H1 (cell line): Measurements from ENCODE around the gene ARHGAP35. TPM values are rescaled to one million over a fixed set of nuclear protein-coding genes. Genes with fewer than 3 reads are reported as not detected.

Experiments used
- CTCF ChIA-PET: fragments of 300-600 bp; sonication (Branson Sonifier 250); formaldehyde crosslinking; loops from one replicate; lab custom pipeline; 2021; ENCODE audit not compliant: partially characterized antibody; lab: Charles Lee
- POLR2A ChIA-PET: fragments of 300-600 bp; sonication (Branson Sonifier 250); formaldehyde crosslinking; loops from one replicate; lab custom pipeline; 2021; ENCODE audit warnings: inconsistent platforms; ENCODE audit not compliant: partially characterized antibody; lab: Charles Lee
- DNase-seq, 2 experiments: peaks; one replicate each; pipeline versions ENCODE4 v3.0.0 to v3.0.0-alpha.2; 2010 to 2022; ENCODE audit warnings: low spot score in 2 of 2, low read depth in 1 of 2, mixed read lengths in 1 of 2
- FAIRE-seq: peaks from 2 replicates; lab custom pipeline; 2011; peaks lifted over from hg19 to GRCh38; lab: Jason Lieb, UNC
- H2AFZ ChIP-seq: 2 replicates; pipeline ENCODE4 v1.8.1; 2012; ENCODE audit warnings: low read length, inconsistent platforms
- H2AK5ac ChIP-seq: 2 replicates; pipeline ENCODE4 v1.6.1; 2013; ENCODE audit warnings: low read depth, low read length
- H2BK120ac ChIP-seq: replicated peaks from 2 replicates; pipeline ENCODE3; 2013; ENCODE audit warnings: low read depth, low read length, inconsistent platforms
- H2BK12ac ChIP-seq: 2 replicates; pipeline ENCODE4 v1.6.1; 2013; ENCODE audit warnings: low read depth, low read length
- H2BK15ac ChIP-seq: 2 replicates; pipeline ENCODE4 v1.6.1; 2013; ENCODE audit warnings: low read length
- H2BK20ac ChIP-seq: 2 replicates; pipeline ENCODE4 v1.6.1; 2013; ENCODE audit warnings: low read length
- H2BK5ac ChIP-seq: 2 replicates; pipeline ENCODE4 v1.6.1; 2013; ENCODE audit warnings: low read depth, low read length
- H3K14ac ChIP-seq: 2 replicates; pipeline ENCODE4 v1.6.1; 2013; ENCODE audit warnings: inconsistent platforms; ENCODE audit not compliant: insufficient read length
- H3K18ac ChIP-seq: 2 replicates; pipeline ENCODE4 v1.6.1; 2013; ENCODE audit warnings: low read length; ENCODE audit errors: extremely low read depth
- H3K23ac ChIP-seq: 2 replicates; pipeline ENCODE4 v1.6.1; 2013; ENCODE audit warnings: inconsistent platforms; ENCODE audit not compliant: insufficient read length
- H3K23me2 ChIP-seq: 2 replicates; pipeline ENCODE4 v1.6.1; 2013; ENCODE audit warnings: low read depth, low read length
- H3K27ac ChIP-seq: 2 replicates; pipeline ENCODE4 v1.6.1; 2011; ENCODE audit warnings: low read depth, low read length, inconsistent platforms
- H3K27me3 ChIP-seq, 4 experiments: replicated peaks in 1 of 4; 1 replicate in 1 of 4; 2 replicates in 3 of 4; pipeline versions ENCODE4 v1.6.1 to v1.8.1; 2011 to 2013; ENCODE audit warnings: low read length in 3 of 4, mild to moderate bottlenecking in 3 of 4, inconsistent platforms in 2 of 4, mixed read lengths in 2 of 4, moderate library complexity in 1 of 4; ENCODE audit not compliant: control insufficient read depth in 3 of 4, insufficient read depth in 3 of 4; ENCODE audit errors: extremely low read depth in 1 of 4
- H3K36me3 ChIP-seq, 4 experiments: 2 replicates each; pipeline versions ENCODE4 v1.6.1 to v1.8.1; 2011 to 2013; ENCODE audit warnings: mild to moderate bottlenecking in 4 of 4, low read length in 3 of 4, moderate library complexity in 2 of 4, control low read depth in 1 of 4, inconsistent platforms in 1 of 4; ENCODE audit not compliant: insufficient read depth in 4 of 4, control insufficient read depth in 2 of 4
- H3K4ac ChIP-seq: replicated peaks from 2 replicates; pipeline ENCODE3; 2013; ENCODE audit warnings: low read length, low read depth, mixed read lengths, inconsistent platforms; ENCODE audit not compliant: insufficient read length
- H3K4me1 ChIP-seq, 4 experiments: replicated peaks in 1 of 4; 1 replicate in 1 of 4; 2 replicates in 3 of 4; pipeline versions ENCODE4 v1.6.1 to v1.8.1; 2011 to 2013; ENCODE audit warnings: low read length in 3 of 4, inconsistent platforms in 2 of 4, mixed read lengths in 1 of 4; ENCODE audit not compliant: insufficient read depth in 4 of 4, control insufficient read depth in 3 of 4
- H3K4me2 ChIP-seq, 2 experiments: 2 replicates each; pipeline versions ENCODE4 v1.6.1 to v1.8.1; 2011 to 2013; ENCODE audit warnings: low read depth in 2 of 2, low read length in 2 of 2, control low read depth in 1 of 2, inconsistent platforms in 1 of 2, mild to moderate bottlenecking in 1 of 2; ENCODE audit not compliant: insufficient read depth in 1 of 2
- H3K4me3 ChIP-seq, 4 experiments: fragments of 200-600, 300-600 bp in 1 of 4; sonication (generic), shearing (Covaris generic), sonication (Bioruptor Twin) in 1 of 4; 2 replicates each; pipeline versions ENCODE4 v1.5.1 to v1.8.1; 2011 to 2016; ENCODE audit warnings: low read length in 4 of 4, low read depth in 3 of 4, control low read depth in 2 of 4, inconsistent platforms in 2 of 4, mild to moderate bottlenecking in 2 of 4, mixed read lengths in 1 of 4, moderate library complexity in 1 of 4; ENCODE audit not compliant: insufficient read depth in 2 of 4; ENCODE audit errors: extremely low read depth in 1 of 4
- H3K56ac ChIP-seq: replicated peaks from 2 replicates; pipeline ENCODE3; 2013; ENCODE audit warnings: low read depth, mild to moderate bottlenecking, mixed read lengths, low read length, inconsistent platforms; ENCODE audit not compliant: insufficient read length
- H3K79me1 ChIP-seq: 2 replicates; pipeline ENCODE4 v1.6.1; 2013; ENCODE audit warnings: low read depth, low read length, control low read depth
- H3K79me2 ChIP-seq, 2 experiments: 2 replicates each; pipeline versions ENCODE4 v1.6.1 to v1.8.1; 2012 to 2013; ENCODE audit warnings: low read length in 2 of 2, mild to moderate bottlenecking in 2 of 2, inconsistent platforms in 1 of 2; ENCODE audit not compliant: insufficient read depth in 2 of 2, control insufficient read depth in 1 of 2
- H3K9ac ChIP-seq, 4 experiments: replicated peaks in 1 of 4; 1 replicate in 1 of 4; 2 replicates in 3 of 4; pipeline versions ENCODE4 v1.6.1 to v1.8.1; 2011 to 2013; ENCODE audit warnings: low read depth in 3 of 4, low read length in 3 of 4, control low read depth in 2 of 4, mild to moderate bottlenecking in 2 of 4, moderate library complexity in 2 of 4, inconsistent platforms in 1 of 4; ENCODE audit errors: extremely low read depth in 1 of 4
- H3K9me3 ChIP-seq, 2 experiments: 2 replicates each; pipeline versions ENCODE4 v1.6.1 to v1.8.1; 2012 to 2013; ENCODE audit warnings: mild to moderate bottlenecking in 2 of 2, moderate library complexity in 2 of 2, control low read depth in 1 of 2, inconsistent platforms in 1 of 2, low read depth in 1 of 2, low read length in 1 of 2, mixed read lengths in 1 of 2; ENCODE audit not compliant: insufficient read depth in 2 of 2
- H4K20me1 ChIP-seq, 2 experiments: replicated peaks in 1 of 2; 2 replicates each; pipeline versions ENCODE3 to v1.8.1; 2011 to 2013; ENCODE audit warnings: inconsistent platforms in 2 of 2, low read length in 2 of 2, mild to moderate bottlenecking in 1 of 2; ENCODE audit not compliant: insufficient read depth in 2 of 2, control insufficient read depth in 1 of 2
- H4K5ac ChIP-seq: 2 replicates; pipeline ENCODE4 v1.6.1; 2013; ENCODE audit warnings: low read length, low read depth, mixed read lengths, inconsistent platforms; ENCODE audit not compliant: insufficient read length
- H4K8ac ChIP-seq: 2 replicates; pipeline ENCODE4 v1.8.0; 2013; ENCODE audit warnings: mild to moderate bottlenecking, moderate library complexity, low read length, inconsistent platforms; ENCODE audit not compliant: insufficient read depth; ENCODE audit errors: extremely low read depth
- H4K91ac ChIP-seq: replicated peaks from 2 replicates; pipeline ENCODE3; 2013; ENCODE audit warnings: low read length, mixed read lengths, inconsistent platforms; ENCODE audit not compliant: insufficient read length
- BACH1 ChIP-seq: IDR thresholded peaks from 2 replicates; pipeline ENCODE4 v1.6.1; 2012; ENCODE audit warnings: low read length, improper control_type of control experiment
- BCL11A ChIP-seq, 2 experiments: IDR thresholded peaks; one replicate each; pipeline ENCODE4 v1.6.1; 2011; ENCODE audit warnings: low read depth in 2 of 2, low read length in 2 of 2, mild to moderate bottlenecking in 2 of 2
- BRCA1 ChIP-seq: IDR thresholded peaks from 2 replicates; pipeline ENCODE4 v1.6.1; 2012; ENCODE audit warnings: low read depth, low read length, improper control_type of control experiment
- CBX8 ChIP-seq: fragments of 300-800, 300-1000 bp; sonication (generic); IDR thresholded peaks from 2 replicates; pipeline ENCODE4 v1.7.1; 2016; ENCODE audit warnings: low read depth, low read length, borderline replicate concordance
- CHD1 ChIP-seq: IDR thresholded peaks from 2 replicates; pipeline ENCODE4 v1.6.1; 2012; ENCODE audit warnings: low read depth, low read length, improper control_type of control experiment
- CHD2 ChIP-seq: IDR thresholded peaks from 2 replicates; pipeline ENCODE4 v1.6.1; 2012; ENCODE audit warnings: low read length, improper control_type of control experiment
- GTF2F1 ChIP-seq: IDR thresholded peaks from 2 replicates; pipeline ENCODE4 v1.6.1; 2012; ENCODE audit warnings: low read depth, low read length, improper control_type of control experiment, borderline replicate concordance
- HDAC2 ChIP-seq, 2 experiments: fragments of 300-600 bp in 1 of 2; sonication (generic) in 1 of 2; IDR thresholded peaks; 2 replicates each; pipeline ENCODE4 v1.6.1; 2011 to 2012; ENCODE audit warnings: low read depth in 2 of 2, low read length in 2 of 2, mild to moderate bottlenecking in 2 of 2, moderate library complexity in 2 of 2, borderline replicate concordance in 1 of 2, inconsistent platforms in 1 of 2
- JUND ChIP-seq: IDR thresholded peaks from 2 replicates; pipeline ENCODE4 v1.6.1; 2011; ENCODE audit warnings: mild to moderate bottlenecking, improper control_type of control experiment, low read length
- MAFK ChIP-seq: IDR thresholded peaks from 2 replicates; pipeline ENCODE4 v1.6.1; 2012; ENCODE audit warnings: low read depth, mild to moderate bottlenecking, improper control_type of control experiment, low read length
- MAX ChIP-seq: IDR thresholded peaks from 2 replicates; pipeline ENCODE4 v1.6.1; 2012; ENCODE audit warnings: inconsistent platforms
- POLR2A ChIP-seq, 2 experiments: IDR thresholded peaks; 1 replicate in 1 of 2; 2 replicates in 1 of 2; pipeline ENCODE4 v1.6.1; 2011; ENCODE audit warnings: low read depth in 2 of 2, low read length in 2 of 2, mild to moderate bottlenecking in 2 of 2; ENCODE audit errors: control extremely low read depth in 1 of 2
- SIX5 ChIP-seq: IDR thresholded peaks from 2 replicates; pipeline ENCODE4 v1.6.1; 2011; ENCODE audit warnings: mild to moderate bottlenecking, low read depth, low read length
- SRF ChIP-seq: IDR thresholded peaks from 2 replicates; pipeline ENCODE4 v1.6.1; 2011; ENCODE audit warnings: mild to moderate bottlenecking, low read depth, low read length, moderate library complexity
- TBP ChIP-seq: IDR thresholded peaks from 2 replicates; pipeline ENCODE4 v1.6.1; 2011; ENCODE audit warnings: low read depth, low read length, improper control_type of control experiment
- TEAD4 ChIP-seq: IDR thresholded peaks from 2 replicates; pipeline ENCODE4 v1.6.1; 2012; ENCODE audit warnings: low read depth, low read length, inconsistent platforms, mixed read lengths
- WGBS, 2 experiments: shearing (Covaris generic) in 1 of 2; methylation state at CpG; one replicate each; pipeline versions ENCODE4 v1.1.6 to v1.1.7; 2013 to 2015; ENCODE audit warnings: low lambda C conversion rate in 2 of 2, mixed read lengths in 2 of 2, inconsistent platforms in 1 of 2, low coverage in 1 of 2, missing lambda C conversion rate in 1 of 2; ENCODE audit not compliant: insufficient replicate concordance in 2 of 2, insufficient coverage in 1 of 2, insufficient read length in 1 of 2; ENCODE audit errors: extremely low coverage in 1 of 2, missing lambda C conversion rate in 1 of 2; 5-methylcytosine and 5-hydroxymethylcytosine counted together
- polyA plus RNA-seq, 7 experiments: library from polyadenylated mRNA; depleted of rRNA in 3 of 7; stranded (reverse) in 5 of 7; unstranded in 2 of 7; fragments of >200 nt in 5 of 7; fragments of 200-250 nt in 2 of 7; gene quantifications; 1 replicate in 5 of 7; 2 replicates in 1 of 7; 4 replicates in 1 of 7; pipeline versions ENCODE4 v1.2.1 to v1.2.3, GENCODE V29; 2011 to 2013; ENCODE audit warnings: missing spikeins in 2 of 7, mixed read lengths in 2 of 7
- total RNA-seq: library from RNA; stranded (reverse); fragmentation: NEBNext Ultra II Directional; extraction: Animal tissue kit (Norgen Biotek cat#: 25700); gene quantifications from 2 replicates; pipeline ENCODE4 v1.2.1, GENCODE V29; 2021

Gene ARHGAP35
- total and polyA plus RNA-seq, 2 of the 8 experiments (the other 6 are each of a cell fraction or from before 2014, with no cell fraction given), result 29.7 to 64.5 TPM

DNA sequence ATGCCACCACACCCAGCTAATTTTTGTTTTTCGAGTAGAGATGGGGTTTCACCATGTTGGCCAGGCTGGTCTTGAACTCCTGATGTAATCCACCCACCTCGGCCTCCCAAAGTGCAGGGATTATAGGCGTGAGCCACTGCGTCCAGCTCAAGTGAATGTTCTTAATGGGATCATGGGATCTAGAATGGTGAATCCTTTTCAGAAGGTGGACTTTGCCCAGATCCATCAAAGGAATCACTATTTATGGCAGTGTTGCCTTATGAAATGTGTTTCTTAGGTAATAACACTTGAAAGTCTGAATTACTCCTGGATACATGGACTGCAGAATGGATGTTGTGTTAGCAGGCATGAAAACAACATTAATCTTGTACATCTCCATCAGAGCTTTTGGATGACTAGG lies 20.3 kb downstream of the ARHGAP35 start:
- Histone ChIP-seq H2BK5ac (no peak overlapping the region), H3K23ac (no peak overlapping the region), H3K9me3 (no peaks in the 10 kb centered on the region), H3K4ac (no peak overlapping the region), H3K4me3 (no peak overlapping the region), H3K27ac (no peak overlapping the region), H2BK15ac (no peak overlapping the region), H2BK12ac (no peak overlapping the region), H4K5ac (no peak overlapping the region), H3K4me2 (no peak overlapping the region), H2AFZ (no peak overlapping the region), H3K23me2 (no peaks in the 10 kb centered on the region), H3K79me2 (peaks cover 0 to 52% of the 10 kb centered on the region in 2 experiments; a peak in 2 of 4 replicates), H3K27me3 (no peaks in the 10 kb centered on the region), H3K14ac (no peak overlapping the region), H3K18ac (no peak overlapping the region), H4K8ac (no peak overlapping the region), H4K91ac (no peak overlapping the region), H3K79me1 (peaks cover 7% of the 10 kb centered on the region), H3K4me1 (no peaks in the 10 kb centered on the region), H2AK5ac (no peak overlapping the region), H3K9ac (no peak overlapping the region), H3K56ac (no peak overlapping the region), H3K36me3 (no peaks in the 10 kb centered on the region), H4K20me1 (peaks cover 2 to 4% of the 10 kb centered on the region in 2 experiments), H2BK20ac (no peak overlapping the region), H2BK120ac (no peak overlapping the region)
- WGBS, 2 experiments, result 91% methylated on average over 4 of the region's 4 CpGs; no CpG with 5 or more reads in 1 of the 2 experiments
- POLR2A ChIA-PET, result interaction anchor here (0.9 to 12.0 kb wide), 5 partner anchors 9 to 20 kb away, joined by 3 to 102 read pairs (median 14); partner anchors contain the start of gene ARHGAP35
- no peak for FAIRE-seq
- CTCF ChIA-PET, result interaction anchor here (0.7 to 1.1 kb wide), 2 partner anchors 27 to 110 kb away, joined by 3 read pairs; no protein-coding TSS in a partner anchor
- no peak for DNase-seq
- TF ChIP-seq MAFK (no peak), CHD2 (no peak), GTF2F1 (no peak), POLR2A (IDR thresholded peaks at IDR 0.05; ENCODE audit: control extremely low read depth in 1 of 2, low read depth in 2 of 2, low read length in 2 of 2) (no peak), MAX (no peak), SRF (no peak), TEAD4 (no peak), HDAC2 (IDR thresholded peaks at IDR 0.05; ENCODE audit: borderline replicate concordance in 1 of 2, low read depth in 2 of 2, low read length in 2 of 2) (no peak), BACH1 (no peak), SIX5 (no peak), BCL11A (IDR thresholded peaks at IDR 0.05; ENCODE audit: low read depth in 2 of 2, low read length in 2 of 2) (no peak), CBX8 (no peak), JUND (no peak), TBP (no peak), BRCA1 (no peak), CHD1 (no peak)
